Common myeloid progenitor, CD34-positive (primary cell): ENCODE measurements around the gene LRMDA.
A peak's percentile ranks its signal among the peaks of the same experiment; 100 is the strongest.

Experiments used
- CTCF ChIA-PET: fragments of 350-600 bp; sonication (Branson Sonifier 250); formaldehyde crosslinking; loops from one replicate; lab custom pipeline; 2021; ENCODE audit warnings: antibody characterized with exemption; lab: Charles Lee
- POLR2A ChIA-PET: fragments of 350-600 bp; sonication (Branson Sonifier 250); formaldehyde crosslinking; loops from one replicate; lab custom pipeline; 2021; ENCODE audit warnings: antibody characterized with exemption; lab: Charles Lee
- DNase-seq, 3 donors: peaks; one replicate each; pipeline versions ENCODE4 v3.0.0 to v3.0.0-alpha.2; 2013
- H3K27ac ChIP-seq, 2 experiments: 1 replicate in 1 of 2; 2 replicates in 1 of 2; pipeline ENCODE4 v1.7.0; 2013; ENCODE audit warnings: inconsistent platforms in 2 of 2, low read length in 2 of 2, mild to moderate bottlenecking in 2 of 2, low read depth in 1 of 2, moderate library complexity in 1 of 2; ENCODE audit not compliant: severe bottlenecking in 2 of 2, insufficient read depth in 1 of 2, poor library complexity in 1 of 2
- H3K27me3 ChIP-seq, 5 experiments: replicated peaks in 2 of 5; 1 replicate in 3 of 5; 2 replicates in 2 of 5; pipeline versions ENCODE4 v1.6.1 to v1.7.0; 2013; ENCODE audit warnings: low read length in 4 of 5, mild to moderate bottlenecking in 2 of 5, moderate library complexity in 2 of 5, inconsistent platforms in 1 of 5; ENCODE audit not compliant: insufficient read depth in 5 of 5, control insufficient read depth in 4 of 5
- H3K36me3 ChIP-seq, 4 experiments: 1 replicate in 2 of 4; 2 replicates in 2 of 4; pipeline versions ENCODE4 v1.6.1 to v1.7.0; 2013; ENCODE audit warnings: low read length in 3 of 4, control low read depth in 1 of 4, mild to moderate bottlenecking in 1 of 4; ENCODE audit not compliant: control insufficient read depth in 4 of 4, insufficient read depth in 4 of 4
- H3K4me1 ChIP-seq, 4 experiments: 1 replicate in 3 of 4; 2 replicates in 1 of 4; pipeline versions ENCODE4 v1.6.1 to v1.7.1; 2013; ENCODE audit warnings: low read length in 3 of 4, mild to moderate bottlenecking in 3 of 4, control low read depth in 1 of 4, inconsistent platforms in 1 of 4, moderate library complexity in 1 of 4; ENCODE audit not compliant: control insufficient read depth in 4 of 4, insufficient read depth in 4 of 4; ENCODE audit errors: control extremely low read depth in 1 of 4
- H3K4me3 ChIP-seq, 7 experiments: 1 replicate in 4 of 7; 2 replicates in 3 of 7; pipeline versions ENCODE4 v1.5.1 to v1.7.0; 2013; ENCODE audit warnings: mild to moderate bottlenecking in 7 of 7, low read length in 6 of 7, moderate library complexity in 6 of 7, inconsistent platforms in 2 of 7, low read depth in 2 of 7, control low read depth in 1 of 7; ENCODE audit not compliant: insufficient read depth in 4 of 7, control insufficient read depth in 1 of 7; ENCODE audit errors: extremely low read depth in 1 of 7
- H3K9me3 ChIP-seq, 5 experiments: 1 replicate in 4 of 5; 2 replicates in 1 of 5; pipeline versions ENCODE4 v1.6.1 to v1.7.1; 2013; ENCODE audit warnings: low read length in 4 of 5, mild to moderate bottlenecking in 2 of 5, inconsistent platforms in 1 of 5, low read depth in 1 of 5, moderate library complexity in 1 of 5; ENCODE audit not compliant: control insufficient read depth in 4 of 5, insufficient read depth in 2 of 5; ENCODE audit errors: control extremely low read depth in 1 of 5
- WGBS: methylation state at CpG from one replicate; pipeline ENCODE4 v1.1.5; 2013; ENCODE audit not compliant: insufficient coverage; 5-methylcytosine and 5-hydroxymethylcytosine counted together

Gene LRMDA

DNA sequence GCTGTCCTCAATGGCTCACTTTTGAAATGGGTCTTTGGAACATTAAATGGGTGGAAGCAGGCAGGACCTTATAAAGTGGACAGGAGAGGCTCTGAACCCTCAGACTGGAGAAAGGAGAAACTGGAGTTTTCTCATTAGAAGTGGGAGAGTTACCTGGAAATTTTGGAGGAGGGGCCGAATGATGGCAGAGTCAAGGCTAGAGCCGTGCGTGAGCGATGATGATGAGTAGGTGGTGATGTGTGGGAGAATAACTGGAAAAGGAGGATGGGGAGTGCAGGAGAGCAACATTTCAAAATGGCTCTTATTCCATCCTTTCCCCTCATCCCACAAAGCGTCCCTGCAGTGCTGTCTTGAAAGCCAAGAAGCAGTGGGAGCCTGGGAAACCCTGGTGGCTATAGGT is 274.0 kb downstream of the LRMDA start:
- Histone ChIP-seq H3K36me3 (peaks cover 0 to 3% (median 0%) of the 10 kb centered on the region in 4 experiments), H3K4me1 (peaks cover 3 to 19% (median 16%) of the 10 kb centered on the region in 4 experiments), H3K4me3 (no peak overlapping the region), H3K9me3 (no peaks in the 10 kb centered on the region), H3K27me3 (no peaks in the 10 kb centered on the region), H3K27ac (no peak overlapping the region)
- POLR2A ChIA-PET = no interaction called here
- WGBS = 100% methylated on average over 2 of the region's 5 CpGs
- DNase-seq = no peak
- CTCF ChIA-PET = no interaction called here

DNA sequence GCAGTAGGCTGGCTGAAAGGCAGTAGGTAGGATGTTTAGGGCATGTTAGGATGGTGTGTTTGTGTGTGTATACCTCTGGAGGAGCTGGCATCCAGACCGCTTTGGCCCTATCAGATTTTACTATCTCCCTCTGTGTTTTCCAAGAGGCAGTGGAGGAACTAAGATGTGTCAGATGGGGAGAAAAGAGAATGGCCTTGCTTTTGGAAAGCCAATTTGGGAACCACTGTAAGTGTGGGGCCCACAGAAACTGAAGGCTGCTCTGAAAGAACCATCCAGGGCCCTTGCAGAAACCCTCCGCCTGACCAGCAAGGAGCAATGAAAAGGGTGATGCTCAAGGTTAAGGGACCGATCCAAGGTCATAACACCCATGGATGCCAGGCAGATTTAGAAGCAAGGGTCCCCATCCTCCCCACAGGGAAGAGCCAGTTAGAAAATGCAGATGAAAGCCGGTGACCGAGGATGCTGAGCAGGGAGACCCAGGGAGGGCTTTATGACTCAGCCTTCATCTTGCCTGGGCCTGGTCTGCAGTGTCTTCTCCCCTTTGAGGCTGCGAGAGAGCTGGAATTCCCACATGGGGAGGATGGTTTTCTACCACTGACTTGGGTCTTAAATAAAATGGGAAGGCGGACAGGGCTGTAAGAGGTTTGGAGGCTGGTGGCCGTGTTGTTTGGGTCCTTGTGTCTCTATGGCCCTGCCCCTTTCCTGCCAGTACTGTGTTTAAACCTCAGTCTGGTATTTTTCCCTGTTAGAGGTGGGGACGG is 275.8 kb downstream of the LRMDA start:
- Histone ChIP-seq H3K36me3 (no peaks in the 10 kb centered on the region), H3K4me1 (peaks cover 3 to 26% (median 20%) of the 10 kb centered on the region in 4 experiments), H3K27ac (no peak overlapping the region), H3K27me3 (no peaks in the 10 kb centered on the region), H3K4me3 (peak overlapping the region in 3 of 7 experiments; percentile 6 to 60 (median 20)), H3K9me3 (no peaks in the 10 kb centered on the region)
- ChIA-PET CTCF (interaction anchor here (1.4 kb wide), 1 partner anchor 60 kb away, joined by 3 read pairs; no protein-coding TSS in a partner anchor), POLR2A (no interaction called here)
- no peak for DNase-seq
- 70% methylated on average over 8 of the region's 9 CpGs for whole genome bisulfite sequencing

DNA sequence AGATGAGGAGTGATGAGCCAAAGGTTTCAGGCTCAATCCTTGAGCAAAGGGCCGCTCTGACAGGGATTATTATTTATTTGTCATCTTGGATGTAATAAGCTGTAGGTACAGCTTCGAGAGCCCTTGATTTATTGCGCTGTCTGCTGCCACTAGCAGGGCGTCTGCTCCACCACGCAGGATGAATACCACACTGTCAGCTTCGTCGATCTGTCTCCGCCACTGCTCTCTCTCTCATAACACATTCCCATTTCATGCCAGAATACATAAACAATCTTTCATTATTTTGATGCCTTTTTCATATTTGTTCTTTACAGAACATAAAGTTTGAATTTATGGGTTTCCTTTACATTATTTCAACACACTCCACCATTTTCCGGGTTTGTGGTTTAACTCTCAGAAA is 276.6 kb downstream of the LRMDA start:
- Histone ChIP-seq H3K9me3 (no peaks in the 10 kb centered on the region), H3K27ac (no peak overlapping the region), H3K27me3 (no peaks in the 10 kb centered on the region), H3K4me1 (peaks cover 3 to 31% (median 20%) of the 10 kb centered on the region in 4 experiments), H3K36me3 (no peaks in the 10 kb centered on the region), H3K4me3 (peak overlapping the region in 4 of 7 experiments; percentile 4 to 60 (median 13))
- peak; percentile 4 to 76 (median 54) for DNase-seq
- POLR2A ChIA-PET = no interaction called here
- CTCF ChIA-PET = interaction anchor here (1.4 kb wide), 1 partner anchor 59 kb away, joined by 3 read pairs; no protein-coding TSS in a partner anchor
- WGBS = 5% methylated on average over 6 of the region's 9 CpGs

DNA sequence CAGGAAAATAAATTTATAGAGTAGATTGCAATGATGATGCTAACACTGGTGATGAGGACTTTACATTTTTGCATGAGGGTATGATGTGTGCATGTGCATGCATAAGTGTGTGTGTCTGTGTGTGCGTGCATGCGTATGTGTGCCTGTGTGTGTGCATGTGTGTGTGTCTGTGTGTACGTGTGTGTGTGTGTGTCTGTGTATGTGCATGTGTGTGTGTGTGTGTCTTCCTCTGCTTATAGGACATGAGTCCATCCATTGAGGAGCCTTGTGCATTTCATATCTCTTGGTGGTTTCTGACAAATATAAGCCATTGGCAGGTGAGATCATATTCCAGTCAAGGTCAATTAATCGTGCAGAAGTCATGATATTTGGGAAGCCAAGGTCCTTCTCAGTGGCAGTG is 277.8 kb downstream of the LRMDA start:
- ChIA-PET CTCF (no interaction called here), POLR2A (no interaction called here)
- H3K27ac ChIP-seq = no peak overlapping the region
- H3K4me1 ChIP-seq = peaks cover 3 to 31% (median 20%) of the 10 kb centered on the region in 4 experiments
- no peaks in the 10 kb centered on the region for H3K27me3 ChIP-seq
- H3K9me3 ChIP-seq = no peaks in the 10 kb centered on the region
- WGBS = 96% methylated on average over 2 of the region's 4 CpGs
- DNase-seq = no peak
- no peaks in the 10 kb centered on the region for H3K36me3 ChIP-seq
- H3K4me3 ChIP-seq = no peak overlapping the region

DNA sequence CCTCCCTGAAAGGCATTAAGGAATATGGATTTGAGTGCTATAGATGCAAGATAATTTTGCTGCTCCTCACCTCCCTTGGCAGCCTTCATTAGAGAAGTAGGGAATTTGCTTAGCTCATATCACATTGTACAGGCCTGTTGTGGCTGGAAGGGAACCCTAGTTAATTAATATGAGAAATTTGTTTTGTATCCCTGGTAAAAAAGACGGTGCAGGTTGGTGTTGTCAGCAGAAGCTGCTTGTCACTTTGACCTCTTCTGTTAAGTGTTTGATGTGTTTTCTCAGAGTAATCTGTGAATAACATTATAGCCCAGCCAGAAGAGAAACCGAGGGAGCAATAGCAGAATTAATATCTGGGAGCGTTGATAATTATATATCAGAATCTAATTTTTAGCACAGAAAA is 278.4 kb downstream of the LRMDA start:
- Histone ChIP-seq H3K9me3 (no peaks in the 10 kb centered on the region), H3K4me1 (peaks cover 3 to 31% (median 20%) of the 10 kb centered on the region in 4 experiments), H3K36me3 (no peaks in the 10 kb centered on the region), H3K27me3 (no peaks in the 10 kb centered on the region), H3K27ac (no peak overlapping the region), H3K4me3 (no peak overlapping the region)
- WGBS = 92% methylated on average over 1 of the region's 3 CpGs
- ChIA-PET POLR2A (no interaction called here), CTCF (no interaction called here)
- no peak for DNase-seq

DNA sequence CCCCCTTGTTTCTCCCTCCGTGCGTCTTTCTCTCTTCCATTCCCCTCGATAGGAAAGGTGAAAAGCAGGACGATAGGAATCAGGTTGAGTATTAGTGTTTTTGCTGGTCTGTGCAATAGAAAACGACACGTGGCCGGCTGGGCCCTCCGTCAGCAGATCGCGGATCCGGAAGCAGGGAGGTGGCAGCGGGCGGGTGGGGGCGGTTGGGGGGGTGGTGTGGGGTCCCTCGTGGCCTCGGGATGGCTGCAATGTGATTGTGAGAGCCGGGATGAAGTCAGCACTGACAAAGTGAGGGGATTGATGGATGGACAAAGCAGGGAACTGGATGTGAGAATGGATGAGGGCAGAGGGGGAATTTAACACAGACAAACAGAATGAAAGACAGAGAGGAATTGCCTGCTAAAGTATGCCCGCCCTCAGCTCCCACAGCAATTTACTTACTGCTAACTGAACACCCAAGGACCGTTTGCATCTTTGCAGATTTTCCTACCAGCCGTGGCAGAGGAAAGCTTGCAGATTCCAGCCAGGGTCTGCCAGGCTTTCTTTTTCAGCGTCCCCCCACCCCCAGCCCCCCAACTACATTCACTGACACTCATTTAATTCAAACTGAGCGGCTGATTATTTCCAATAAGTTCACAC is 280.9 kb downstream of the LRMDA start:
- no peaks in the 10 kb centered on the region for H3K36me3 ChIP-seq
- H3K4me1 ChIP-seq = peaks cover 3 to 27% (median 18%) of the 10 kb centered on the region in 4 experiments
- WGBS = 29% methylated on average over 7 of the region's 22 CpGs
- CTCF ChIA-PET = no interaction called here
- no peak overlapping the region for H3K27ac ChIP-seq
- peak; percentile 14 to 55 (median 41) for DNase-seq
- no peaks in the 10 kb centered on the region for H3K9me3 ChIP-seq
- POLR2A ChIA-PET = no interaction called here
- H3K27me3 ChIP-seq = no peaks in the 10 kb centered on the region
- H3K4me3 ChIP-seq = peak overlapping the region in 5 of 7 experiments; percentile 32 to 76 (median 46)

DNA sequence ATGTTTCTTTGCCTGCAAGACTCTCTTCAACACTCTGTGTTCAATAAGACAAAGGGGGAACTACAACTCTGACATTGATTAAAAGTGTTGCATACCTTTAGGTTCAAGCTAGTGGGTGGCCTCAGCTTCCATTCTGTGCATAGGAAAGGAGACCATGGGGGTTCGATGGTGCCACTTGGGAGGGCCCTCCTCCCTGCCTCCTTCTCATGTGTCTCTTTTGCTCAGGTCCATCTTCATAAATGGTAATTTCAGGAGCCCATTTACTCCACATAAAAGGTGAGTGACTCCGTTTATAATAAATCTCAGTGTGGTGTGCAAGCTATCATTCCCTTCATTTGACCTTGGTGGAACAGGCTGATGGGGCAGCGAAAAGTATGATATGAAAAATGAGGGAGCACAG is 285.1 kb downstream of the LRMDA start:
- Histone ChIP-seq H3K4me3 (no peak overlapping the region), H3K36me3 (no peaks in the 10 kb centered on the region), H3K9me3 (no peaks in the 10 kb centered on the region), H3K27me3 (no peaks in the 10 kb centered on the region), H3K4me1 (peaks cover 0 to 12% (median 4%) of the 10 kb centered on the region in 4 experiments), H3K27ac (no peak overlapping the region)
- DNase-seq = no peak
- 100% methylated on average over 1 of the region's 3 CpGs for WGBS
- ChIA-PET POLR2A (no interaction called here), CTCF (no interaction called here)
